ENCODE data around the gene TNFRSF12A. TPM values are rescaled to one million over a fixed set of nuclear protein-coding genes. Genes with fewer than 3 reads are reported as not detected.

Gene TNFRSF12A
- total and polyA plus RNA-seq, 9 donors = 3.7 to 52.5 (median 8.5) TPM

DNA sequence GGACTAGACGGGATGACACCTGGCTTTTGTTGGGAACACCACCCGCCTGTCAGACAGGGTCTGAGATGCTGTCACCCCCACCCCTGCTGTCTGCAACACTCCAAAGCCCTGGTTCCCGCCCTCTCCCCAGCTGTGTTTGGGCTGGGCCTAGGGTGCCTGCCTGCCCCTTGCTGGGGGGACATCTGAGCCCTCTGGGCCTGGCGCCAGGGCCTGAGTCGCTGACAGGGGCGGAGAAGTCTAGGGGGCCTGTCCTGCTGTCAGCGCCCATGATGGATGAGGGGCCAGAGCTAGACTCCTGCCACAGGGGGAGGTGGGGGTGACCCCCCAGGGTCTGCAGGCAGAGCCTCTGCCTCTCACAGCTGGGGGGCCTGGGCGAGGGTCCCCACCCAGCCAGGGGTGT is 32.3 kb upstream of the TNFRSF12A start:
- intact Hi-C loops (cut with DNase I) = no loop called here
- Histone ChIP-seq H3K4me3 (no peak overlapping the region), H3K27me3 (no peaks in the 10 kb centered on the region), H3K4me1 (ENCODE audit: insufficient read depth) (peaks cover 2% of the 10 kb centered on the region), H3K9me3 (no peaks in the 10 kb centered on the region), H3K27ac (no peak overlapping the region), H3K36me3 (no peaks in the 10 kb centered on the region)
- no peak for DNase-seq
- WGBS, 3 donors = 57 to 72% (median 65%) methylated on average over 6 to 8 of the region's 8 CpGs
- TF ChIP-seq, protein P1, sequence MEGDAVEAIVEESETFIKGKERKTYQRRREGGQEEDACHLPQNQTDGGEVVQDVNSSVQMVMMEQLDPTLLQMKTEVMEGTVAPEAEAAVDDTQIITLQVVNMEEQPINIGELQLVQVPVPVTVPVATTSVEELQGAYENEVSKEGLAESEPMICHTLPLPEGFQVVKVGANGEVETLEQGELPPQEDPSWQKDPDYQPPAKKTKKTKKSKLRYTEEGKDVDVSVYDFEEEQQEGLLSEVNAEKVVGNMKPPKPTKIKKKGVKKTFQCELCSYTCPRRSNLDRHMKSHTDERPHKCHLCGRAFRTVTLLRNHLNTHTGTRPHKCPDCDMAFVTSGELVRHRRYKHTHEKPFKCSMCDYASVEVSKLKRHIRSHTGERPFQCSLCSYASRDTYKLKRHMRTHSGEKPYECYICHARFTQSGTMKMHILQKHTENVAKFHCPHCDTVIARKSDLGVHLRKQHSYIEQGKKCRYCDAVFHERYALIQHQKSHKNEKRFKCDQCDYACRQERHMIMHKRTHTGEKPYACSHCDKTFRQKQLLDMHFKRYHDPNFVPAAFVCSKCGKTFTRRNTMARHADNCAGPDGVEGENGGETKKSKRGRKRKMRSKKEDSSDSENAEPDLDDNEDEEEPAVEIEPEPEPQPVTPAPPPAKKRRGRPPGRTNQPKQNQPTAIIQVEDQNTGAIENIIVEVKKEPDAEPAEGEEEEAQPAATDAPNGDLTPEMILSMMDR (IDR thresholded peaks at IDR 0.05) = no peak
- TF ChIP-seq POLR2A (IDR thresholded peaks at IDR 0.05) (no peak), EP300 (IDR thresholded peaks at IDR 0.05) (no peak)

DNA sequence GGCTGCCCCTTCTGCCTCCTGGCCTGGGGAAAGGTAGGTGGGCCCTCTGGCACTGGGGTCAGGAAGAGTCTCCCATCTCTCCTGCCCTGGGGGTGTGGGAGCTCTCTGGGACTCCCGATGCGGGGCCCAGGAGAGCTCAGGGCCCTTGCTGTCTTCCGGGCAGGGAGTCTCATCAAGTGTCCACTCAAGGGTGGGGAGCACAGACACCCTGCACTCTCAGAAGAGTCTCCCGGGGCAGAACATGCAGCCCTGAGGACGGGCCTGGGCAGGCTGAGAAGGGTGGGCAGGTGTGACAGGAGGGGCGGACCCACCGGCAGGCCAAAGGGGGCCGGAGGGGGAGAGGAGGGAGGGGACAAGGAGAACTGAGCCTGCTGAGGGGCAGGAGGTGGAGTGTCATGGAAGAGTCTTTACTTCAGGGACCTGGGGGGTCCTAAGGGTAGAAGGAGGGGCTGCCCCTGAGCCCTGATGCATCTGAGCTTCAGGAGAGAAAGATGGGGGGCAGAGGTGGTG is 31.5 kb upstream of the TNFRSF12A start:
- intact Hi-C loops (cut with DNase I) = no loop called here
- DNase-seq = no peak
- 51 to 60% (median 54%) methylated on average over 8 of the region's 8 CpGs for WGBS, 3 donors
- H3K4me1 ChIP-seq (ENCODE audit: insufficient read depth) = peaks cover 2% of the 10 kb centered on the region
- TF ChIP-seq, protein P1 (IDR thresholded peaks at IDR 0.05) = no peak
- TF ChIP-seq POLR2A (IDR thresholded peaks at IDR 0.05) (no peak), EP300 (IDR thresholded peaks at IDR 0.05) (no peak)
- H3K36me3 ChIP-seq = no peaks in the 10 kb centered on the region
- H3K4me3 ChIP-seq = no peak overlapping the region
- H3K27ac ChIP-seq = no peak overlapping the region
- H3K27me3 ChIP-seq = no peaks in the 10 kb centered on the region
- H3K9me3 ChIP-seq = no peaks in the 10 kb centered on the region

DNA sequence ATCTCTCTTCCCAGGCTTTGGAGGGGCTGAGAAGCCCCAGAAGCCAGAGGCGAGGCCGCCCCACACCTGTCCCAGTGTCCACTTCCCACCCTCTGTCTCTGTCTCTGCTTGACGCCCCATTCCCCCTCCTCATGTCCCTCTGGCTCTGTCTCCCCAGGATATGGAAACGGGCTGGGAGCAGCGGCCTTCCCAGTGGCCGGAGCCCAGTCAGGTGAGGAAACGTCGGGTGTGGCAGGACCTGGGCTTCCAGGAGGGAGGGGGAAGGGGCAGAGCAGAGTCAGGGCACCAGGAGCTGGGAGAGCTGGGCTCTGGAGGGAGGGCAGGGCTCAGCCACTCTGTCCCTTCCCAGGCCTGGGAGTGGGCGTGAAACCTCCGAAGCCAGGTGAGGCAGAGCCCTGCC is 29.3 kb upstream of the TNFRSF12A start:
- WGBS, 3 donors = 64 to 67% (median 65%) methylated on average over 10 of the region's 10 CpGs
- Histone ChIP-seq H3K9me3 (no peaks in the 10 kb centered on the region), H3K36me3 (no peaks in the 10 kb centered on the region), H3K27me3 (no peaks in the 10 kb centered on the region), H3K4me1 (ENCODE audit: insufficient read depth) (no peaks in the 10 kb centered on the region), H3K4me3 (no peak overlapping the region), H3K27ac (no peak overlapping the region)
- TF ChIP-seq EP300 (IDR thresholded peaks at IDR 0.05) = no peak
- TF ChIP-seq POLR2A (IDR thresholded peaks at IDR 0.05) = no peak
- TF ChIP-seq, protein P1 (IDR thresholded peaks at IDR 0.05) = no peak
- intact Hi-C loops (cut with DNase I) = no loop called here
- DNase-seq = no peak

DNA sequence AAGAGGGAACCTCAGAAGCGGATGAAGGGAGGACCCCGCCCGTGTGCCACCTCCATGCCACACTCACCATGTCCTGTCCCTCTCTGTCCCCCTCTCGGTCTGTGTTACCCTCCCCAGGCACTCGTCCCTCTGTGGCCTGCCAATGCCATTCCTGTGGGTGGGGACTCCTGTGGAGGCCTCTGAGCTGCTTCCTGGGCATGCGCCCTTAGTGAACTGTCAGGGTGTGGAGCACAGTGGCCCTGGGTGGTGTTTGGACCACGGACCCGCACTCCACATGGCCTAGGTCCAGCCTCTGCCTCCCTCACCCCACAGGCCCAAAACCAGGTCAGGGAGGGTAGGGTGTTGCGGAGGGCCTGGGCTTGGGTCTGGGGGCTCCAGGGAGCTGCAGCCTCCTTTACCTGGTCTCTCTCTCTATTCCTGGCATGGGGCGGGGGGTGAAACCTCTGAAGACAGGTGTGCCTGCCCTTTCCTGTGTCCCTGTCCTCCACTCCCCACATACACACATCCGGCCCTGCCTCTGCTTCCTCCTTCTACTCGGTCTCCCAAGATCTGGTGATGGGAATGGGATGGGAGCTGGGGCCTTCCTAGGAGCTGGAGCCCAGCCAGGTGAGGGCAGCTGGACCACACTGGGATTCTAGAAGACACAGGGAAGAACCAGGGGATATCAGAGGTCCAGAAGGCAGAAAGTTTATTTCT is 28.5 kb upstream of the TNFRSF12A start:
- no peak for DNase-seq
- no peaks in the 10 kb centered on the region for H3K4me1 ChIP-seq (ENCODE audit: insufficient read depth)
- no peaks in the 10 kb centered on the region for H3K9me3 ChIP-seq
- H3K27ac ChIP-seq = no peak overlapping the region
- no peaks in the 10 kb centered on the region for H3K36me3 ChIP-seq
- WGBS, 3 donors = 82 to 85% (median 85%) methylated on average over 12 of the region's 12 CpGs
- TF ChIP-seq POLR2A (IDR thresholded peaks at IDR 0.05) (no peak), EP300 (IDR thresholded peaks at IDR 0.05) (no peak)
- TF ChIP-seq, protein P1 (IDR thresholded peaks at IDR 0.05) = no peak
- no peak overlapping the region for H3K4me3 ChIP-seq
- H3K27me3 ChIP-seq = no peaks in the 10 kb centered on the region
- intact Hi-C loops (cut with DNase I) = no loop called here
